A673 (cell line): ENCODE measurements around the gene MAN2B1. TPM values are rescaled to one million over a fixed set of nuclear protein-coding genes. Genes with fewer than 3 reads are reported as not detected.

ENCODE experiments used
- BruUV-seq: library from RNA; stranded (reverse); fragments of 400-500 nt; replicated peaks from 2 replicates; lab custom pipeline; 2021; lab: Mats Ljungman, UMichigan
- CTCF ChIA-PET: fragments of 300-600 bp; sonication (Branson Sonifier 250); formaldehyde crosslinking; loops from one replicate; lab custom pipeline; 2022; ENCODE audit warnings: antibody characterized with exemption; lab: Charles Lee
- POLR2A ChIA-PET: fragments of 300-600 bp; sonication (Branson Sonifier 250); formaldehyde crosslinking; loops from one replicate; lab custom pipeline; 2022; ENCODE audit warnings: antibody characterized with exemption; ENCODE audit not compliant: low non-redundant PET; lab: Charles Lee
- DNase-seq: peaks from one replicate; pipeline ENCODE4 v3.0.0-alpha.2; 2015; ENCODE audit warnings: low spot score
- H3K27ac ChIP-seq: fragments of 200-600 bp; sonication (generic); 2 replicates; pipeline ENCODE4 v1.5.1; 2016; ENCODE audit warnings: mixed run types, low read depth, mild to moderate bottlenecking, mixed read lengths, antibody characterized with exemption, low read length; ENCODE audit not compliant: poor library complexity, severe bottlenecking
- H3K27me3 ChIP-seq: fragments of 200-600 bp; sonication (generic); replicated peaks from 2 replicates; pipeline ENCODE4 v1.6.1; 2017; ENCODE audit warnings: mixed run types, low read depth, mild to moderate bottlenecking, mixed read lengths, antibody characterized with exemption, low read length; ENCODE audit not compliant: insufficient read depth, poor library complexity
- H3K36me3 ChIP-seq: fragments of 200-600 bp; sonication (generic); 2 replicates; pipeline ENCODE4 v1.6.1; 2016; ENCODE audit warnings: mixed run types, mild to moderate bottlenecking, mixed read lengths, antibody characterized with exemption, low read length; ENCODE audit not compliant: insufficient read depth, poor library complexity, severe bottlenecking
- H3K4me1 ChIP-seq: fragments of 200-600 bp; sonication (generic); 2 replicates; pipeline ENCODE4 v1.6.1; 2017; ENCODE audit warnings: mixed run types, mild to moderate bottlenecking, mixed read lengths, antibody characterized with exemption, low read length; ENCODE audit not compliant: insufficient read depth, poor library complexity, severe bottlenecking
- H3K4me3 ChIP-seq: fragments of 200-600 bp; sonication (generic); 2 replicates; pipeline ENCODE4 v1.5.1; 2016; ENCODE audit warnings: low read depth, mixed run types, mild to moderate bottlenecking, mixed read lengths, low read length; ENCODE audit not compliant: poor library complexity, severe bottlenecking
- H3K9me3 ChIP-seq: fragments of 200-600 bp; sonication (generic); 2 replicates; pipeline ENCODE4 v1.6.1; 2016; ENCODE audit warnings: mixed run types, low read depth, mild to moderate bottlenecking, mixed read lengths, antibody characterized with exemption, low read length; ENCODE audit not compliant: poor library complexity, severe bottlenecking
- CTCF ChIP-seq: fragments of 300-800, 200-600 bp; sonication (generic); conservative IDR thresholded peaks from 2 replicates; pipeline ENCODE4 v1.5.1; 2017; ENCODE audit warnings: low read depth, mild to moderate bottlenecking, antibody characterized with exemption, low read length, moderate library complexity, mixed read lengths
- EZH2 ChIP-seq: fragments of 200-600 bp; sonication (generic); IDR thresholded peaks from 2 replicates; pipeline ENCODE4 v1.6.1; 2017; ENCODE audit warnings: borderline replicate concordance, low read depth, mild to moderate bottlenecking, mixed read lengths, antibody characterized with exemption, low read length; ENCODE audit not compliant: poor library complexity, severe bottlenecking
- intact Hi-C: fragments of 100-400 bp; cut with micrococcal nuclease; formaldehyde crosslinking; loops from one replicate; pipeline ENCODE4 v1.10.0; 2022; ENCODE audit not compliant: unreplicated experiment
- total RNA-seq: library from RNA; stranded (reverse); gene quantifications from 2 replicates; pipeline ENCODE4 v1.2.3, GENCODE V29; 2021

Gene MAN2B1
- total RNA-seq, 1 experiment from 2014 or later = 64.4 TPM

GRCh38 chr19:12664406-12665280 is 1.9 kb downstream of the MAN2B1 start:
- intact Hi-C loops = no loop called here
- no peak for TF ChIP-seq EZH2
- no peak for TF ChIP-seq CTCF
- peaks cover 8% of the 10 kb centered on the region for H3K36me3 ChIP-seq
- H3K9me3 ChIP-seq = no peaks in the 10 kb centered on the region
- no peaks in the 10 kb centered on the region for H3K27me3 ChIP-seq
- POLR2A ChIA-PET = no interaction called here
- BruUV-seq = no TSS peak
- H3K4me1 ChIP-seq = peaks cover 14% of the 10 kb centered on the region
- H3K27ac ChIP-seq = no peak overlapping the region
- no peak overlapping the region for H3K4me3 ChIP-seq
- peak; percentile 43 for DNase-seq
- CTCF ChIA-PET = no interaction called here

- no peak overlapping the region for H3K27ac ChIP-seq
- intact Hi-C loops = no loop called here
Observed at GRCh38 chr19:12660980-12661379, 5.6 kb downstream of the MAN2B1 start.

GRCh38 chr19:12657966-12658365 is 8.6 kb downstream of the MAN2B1 start:
- POLR2A ChIA-PET = no interaction called here
- Histone ChIP-seq H3K4me3 (no peak overlapping the region), H3K9me3 (no peaks in the 10 kb centered on the region), H3K27ac (no peak overlapping the region), H3K4me1 (no peaks in the 10 kb centered on the region), H3K36me3 (peaks cover 11% of the 10 kb centered on the region), H3K27me3 (no peaks in the 10 kb centered on the region)
- CTCF ChIA-PET = no interaction called here
- DNase-seq = no peak
- intact Hi-C loops = no loop called here
- no peak for TF ChIP-seq CTCF
- TF ChIP-seq EZH2 = no peak
- BruUV-seq = no TSS peak

More at GRCh38 chr19:12660980-12661379, 5.6 kb downstream of the MAN2B1 start:
- POLR2A ChIA-PET = no interaction called here
- CTCF ChIA-PET = interaction anchor here (0.7 kb wide), 1 partner anchor 21 kb away, joined by 3 read pairs; no protein-coding TSS in a partner anchor
- H3K4me3 ChIP-seq = no peak overlapping the region
- peaks cover 4% of the 10 kb centered on the region for H3K4me1 ChIP-seq
- H3K9me3 ChIP-seq = no peaks in the 10 kb centered on the region
- BruUV-seq = no TSS peak
- TF ChIP-seq EZH2 = no peak
- TF ChIP-seq CTCF = no peak
- no peaks in the 10 kb centered on the region for H3K27me3 ChIP-seq
- no peak for DNase-seq
- peaks cover 14% of the 10 kb centered on the region for H3K36me3 ChIP-seq
